Keratinocyte (primary cell): ENCODE results near the gene HHATL. TPM values are rescaled to one million over a fixed set of nuclear protein-coding genes. Genes with fewer than 3 reads are reported as not detected.

Experiments used
- DNase-seq: peaks from one replicate; pipeline ENCODE4 v3.0.0-alpha.2; 2011; ENCODE audit warnings: low read depth, missing footprints, low spot score
- FAIRE-seq: peaks from 2 replicates; lab custom pipeline; 2011; peaks lifted over from hg19 to GRCh38; lab: Jason Lieb, UNC
- H2AFZ ChIP-seq: 2 replicates; pipeline ENCODE4 v1.6.0; 2012; ENCODE audit warnings: low read length, control low read depth, inconsistent platforms; ENCODE audit not compliant: control insufficient read depth
- H3K27ac ChIP-seq: 2 replicates; pipeline ENCODE4 v1.5.1; 2011; ENCODE audit warnings: low read length; ENCODE audit not compliant: control insufficient read depth, insufficient read depth
- H3K27me3 ChIP-seq: 3 replicates; pipeline ENCODE4 v1.6.0; 2011; ENCODE audit warnings: low read length; ENCODE audit not compliant: control insufficient read depth, insufficient read depth; ENCODE audit errors: extremely low read depth
- H3K36me3 ChIP-seq, 2 experiments: 2 replicates in 1 of 2; 3 replicates in 1 of 2; pipeline ENCODE4 v1.5.1; 2011; ENCODE audit warnings: low read length in 2 of 2, mild to moderate bottlenecking in 1 of 2; ENCODE audit not compliant: control insufficient read depth in 2 of 2, insufficient read depth in 2 of 2; ENCODE audit errors: extremely low read depth in 1 of 2
- H3K4me1 ChIP-seq: 3 replicates; pipeline ENCODE4 v1.5.1; 2011; ENCODE audit warnings: low read length; ENCODE audit not compliant: control insufficient read depth, insufficient read depth; ENCODE audit errors: extremely low read depth
- H3K4me2 ChIP-seq: 3 replicates; pipeline ENCODE4 v1.6.0; 2011; ENCODE audit warnings: low read depth, low read length; ENCODE audit not compliant: control insufficient read depth, insufficient read depth; ENCODE audit errors: extremely low read depth
- H3K4me3 ChIP-seq, 3 experiments: fragments of 200-600 bp in 1 of 3; sonication (generic) in 1 of 3; 2 replicates in 2 of 3; 3 replicates in 1 of 3; pipeline ENCODE4 v1.5.1; 2011 to 2016; ENCODE audit warnings: low read length in 3 of 3, mild to moderate bottlenecking in 3 of 3, control low read depth in 2 of 3, inconsistent platforms in 1 of 3, low read depth in 1 of 3, mixed read lengths in 1 of 3, mixed run types in 1 of 3, moderate library complexity in 1 of 3; ENCODE audit not compliant: control insufficient read depth in 2 of 3, insufficient read depth in 2 of 3; ENCODE audit errors: extremely low read depth in 1 of 3
- H3K79me2 ChIP-seq: 2 replicates; pipeline ENCODE4 v1.6.0; 2012; ENCODE audit warnings: low read length; ENCODE audit not compliant: control insufficient read depth, insufficient read depth
- H3K9ac ChIP-seq: 3 replicates; pipeline ENCODE4 v1.6.0; 2011; ENCODE audit warnings: low read length; ENCODE audit not compliant: control insufficient read depth, insufficient read depth; ENCODE audit errors: extremely low read depth
- H3K9me1 ChIP-seq: 3 replicates; pipeline ENCODE4 v1.6.0; 2011; ENCODE audit warnings: low read length; ENCODE audit not compliant: control insufficient read depth, insufficient read depth; ENCODE audit errors: extremely low read depth
- H3K9me3 ChIP-seq: 2 replicates; pipeline ENCODE4 v1.5.1; 2012; ENCODE audit warnings: low read depth, low read length; ENCODE audit not compliant: control insufficient read depth
- H4K20me1 ChIP-seq: 3 replicates; pipeline ENCODE4 v1.6.0; 2011; ENCODE audit warnings: low read length; ENCODE audit not compliant: control insufficient read depth, insufficient read depth; ENCODE audit errors: extremely low read depth
- CTCF ChIP-seq, 3 experiments: IDR thresholded peaks in 1 of 3; conservative IDR thresholded peaks in 1 of 3; optimal IDR thresholded peaks in 1 of 3; 2 replicates in 2 of 3; 3 replicates in 1 of 3; pipeline versions ENCODE3 to v1.5.1; 2011; ENCODE audit warnings: low read length in 3 of 3, mild to moderate bottlenecking in 3 of 3, moderate library complexity in 2 of 3, control low read depth in 1 of 3, inconsistent platforms in 1 of 3; ENCODE audit not compliant: insufficient read depth in 2 of 3; ENCODE audit errors: extremely low read depth in 1 of 3
- EZH2 ChIP-seq: IDR thresholded peaks from one replicate; pipeline ENCODE4 v1.6.1; 2012; ENCODE audit warnings: inconsistent platforms, mild to moderate bottlenecking, low read length, moderate library complexity
- dilution Hi-C: fragments of 300-500 bp; cut with MboI; formaldehyde crosslinking; loops from one replicate; pipeline ENCODE4 v1.7.0; 2020; ENCODE audit warnings: low sequenced_read_pairs; ENCODE audit not compliant: extremely low pct_ligation_motif_present
- polyA plus RNA-seq, 5 experiments: library from polyadenylated mRNA; depleted of rRNA in 3 of 5; stranded (reverse) in 3 of 5; stranded (forward) in 1 of 5; unstranded in 1 of 5; fragments of >200 nt; gene quantifications; 1 replicate in 1 of 5; 2 replicates in 3 of 5; 3 replicates in 1 of 5; pipeline versions ENCODE4 v1.2.1 to v1.2.3, GENCODE V29; 2011 to 2012; ENCODE audit warnings: missing spikeins in 2 of 5, low read depth in 1 of 5, low replicate concordance in 1 of 5

Gene HHATL
- polyA plus RNA-seq, 1 donor (not counting 4 experiments of a cell fraction or from before 2014, with no cell fraction given), result not detected

GRCh38 chr3:42750834-42751233 is 48.2 kb upstream of the HHATL start:
- H3K9me3 ChIP-seq, result no peaks in the 10 kb centered on the region
- no peaks in the 10 kb centered on the region for H3K9me1 ChIP-seq
- dilution Hi-C loops, result no loop called here
- TF ChIP-seq EZH2, result no peak
- no peak for TF ChIP-seq CTCF (optimal IDR thresholded peaks at IDR 0.05 in 1 of 3, IDR thresholded peaks at IDR 0.05 in 1 of 3, conservative IDR thresholded peaks at IDR 0.05 in 1 of 3; ENCODE audit: extremely low read depth in 1 of 3, insufficient read depth in 2 of 3, low read length in 3 of 3)
- H3K4me3 ChIP-seq, result no peak overlapping the region
- H3K4me2 ChIP-seq, result no peak overlapping the region
- no peak overlapping the region for H2AFZ ChIP-seq
- H3K27ac ChIP-seq, result no peak overlapping the region
- no peak overlapping the region for H3K9ac ChIP-seq
- FAIRE-seq, result no peak
- H3K27me3 ChIP-seq, result no peaks in the 10 kb centered on the region
- peaks cover 9% of the 10 kb centered on the region for H3K4me1 ChIP-seq
- H3K36me3 ChIP-seq, result no peaks in the 10 kb centered on the region
- no peaks in the 10 kb centered on the region for H4K20me1 ChIP-seq
- DNase-seq, result no peak
- H3K79me2 ChIP-seq, result no peaks in the 10 kb centered on the region

- Histone ChIP-seq H3K27me3 (no peaks in the 10 kb centered on the region), H3K27ac (no peak overlapping the region), H3K36me3 (no peaks in the 10 kb centered on the region), H4K20me1 (no peaks in the 10 kb centered on the region), H3K79me2 (no peaks in the 10 kb centered on the region), H3K9ac (no peak overlapping the region), H3K9me1 (no peaks in the 10 kb centered on the region), H3K9me3 (no peaks in the 10 kb centered on the region), H3K4me1 (peaks cover 9% of the 10 kb centered on the region), H3K4me3 (no peak overlapping the region), H3K4me2 (no peak overlapping the region), H2AFZ (no peak overlapping the region)
- FAIRE-seq (peak; percentile 26), DNase-seq (no peak)
- TF ChIP-seq EZH2, result no peak
- TF ChIP-seq CTCF (optimal IDR thresholded peaks at IDR 0.05 in 1 of 3, IDR thresholded peaks at IDR 0.05 in 1 of 3, conservative IDR thresholded peaks at IDR 0.05 in 1 of 3; ENCODE audit: extremely low read depth in 1 of 3, insufficient read depth in 2 of 3, low read length in 3 of 3), result peak; percentile 57 to 70 (median 65)
- dilution Hi-C loops, result no loop called here
These were observed 47.2 kb upstream of the HHATL start for GRCh38 chr3:42749753-42750231.
